ENCODE results near the gene ARSK. TPM values are rescaled to one million over a fixed set of nuclear protein-coding genes. Genes with fewer than 3 reads are reported as not detected.

ARSK gene
- total and polyA plus RNA-seq, 2 of the 13 experiments (the other 11 are each of a cell fraction or from before 2014, with no cell fraction given), result 7.9 TPM

GRCh38 chr5:95644351-95645042, 89.6 kb downstream of the ARSK start (continued):
- TF ChIP-seq NFRKB (IDR thresholded peaks at IDR 0.05) (no peak), ETV5 (CRISPR knock-in tag; IDR thresholded peaks at IDR 0.05; ENCODE audit: borderline replicate concordance) (no peak), ARID5B (CRISPR knock-in tag; IDR thresholded peaks at IDR 0.05) (0 out of 2 replicates have a peak, but pooled peaks have one; percentile 22), MIXL1 (CRISPR knock-in tag; IDR thresholded peaks at IDR 0.05) (no peak), RFX1 (IDR thresholded peaks at IDR 0.05) (no peak), MIER2 (CRISPR knock-in tag; IDR thresholded peaks at IDR 0.05) (no peak), ZBTB44 (CRISPR knock-in tag; IDR thresholded peaks at IDR 0.05) (no peak), NFE2L1 (CRISPR knock-in tag; IDR thresholded peaks at IDR 0.05; ENCODE audit: borderline replicate concordance) (no peak), POLR2AphosphoS5 (IDR thresholded peaks at IDR 0.05; ENCODE audit: low read depth, low read length) (no peak), CTCF (CRISPR knock-in tag; IDR thresholded peaks at IDR 0.05) (peak; percentile 84), PBX3 (CRISPR knock-in tag; IDR thresholded peaks at IDR 0.05; ENCODE audit: borderline replicate concordance) (no peak), RAD21 (CRISPR knock-in tag; IDR thresholded peaks at IDR 0.05) (peak; percentile 61), ZNF253 (CRISPR knock-in tag; IDR thresholded peaks at IDR 0.05; ENCODE audit: borderline replicate concordance) (no peak), AFF4 (CRISPR knock-in tag; IDR thresholded peaks at IDR 0.05) (no peak), MNT (IDR thresholded peaks at IDR 0.05) (no peak), ZKSCAN1 (IDR thresholded peaks at IDR 0.05; ENCODE audit: low read length) (no peak)

Data from HepG2 (cell line).